T-helper 2 cell treated with Interferon-gamma antibody and Interleukin-4, amounts not matched to agents 100 ng/mL and 5 ng/mL, for 36 hours (primary cell): ENCODE data around the gene MYLK4. TPM values are rescaled to one million over a fixed set of nuclear protein-coding genes. Genes with fewer than 3 reads are reported as not detected.

ENCODE experiments used
- intact Hi-C: fragments of 100-400 bp; cut with micrococcal nuclease; formaldehyde crosslinking; loops from one replicate; pipeline ENCODE4 v1.15.1; 2023
- total RNA-seq: library from RNA; stranded (reverse); gene quantifications from 2 replicates; pipeline ENCODE4 v1.2.3, GENCODE V29; 2022

The MYLK4 gene
- total RNA-seq, 1 donor from 2014 or later, result 0.30 TPM

DNA sequence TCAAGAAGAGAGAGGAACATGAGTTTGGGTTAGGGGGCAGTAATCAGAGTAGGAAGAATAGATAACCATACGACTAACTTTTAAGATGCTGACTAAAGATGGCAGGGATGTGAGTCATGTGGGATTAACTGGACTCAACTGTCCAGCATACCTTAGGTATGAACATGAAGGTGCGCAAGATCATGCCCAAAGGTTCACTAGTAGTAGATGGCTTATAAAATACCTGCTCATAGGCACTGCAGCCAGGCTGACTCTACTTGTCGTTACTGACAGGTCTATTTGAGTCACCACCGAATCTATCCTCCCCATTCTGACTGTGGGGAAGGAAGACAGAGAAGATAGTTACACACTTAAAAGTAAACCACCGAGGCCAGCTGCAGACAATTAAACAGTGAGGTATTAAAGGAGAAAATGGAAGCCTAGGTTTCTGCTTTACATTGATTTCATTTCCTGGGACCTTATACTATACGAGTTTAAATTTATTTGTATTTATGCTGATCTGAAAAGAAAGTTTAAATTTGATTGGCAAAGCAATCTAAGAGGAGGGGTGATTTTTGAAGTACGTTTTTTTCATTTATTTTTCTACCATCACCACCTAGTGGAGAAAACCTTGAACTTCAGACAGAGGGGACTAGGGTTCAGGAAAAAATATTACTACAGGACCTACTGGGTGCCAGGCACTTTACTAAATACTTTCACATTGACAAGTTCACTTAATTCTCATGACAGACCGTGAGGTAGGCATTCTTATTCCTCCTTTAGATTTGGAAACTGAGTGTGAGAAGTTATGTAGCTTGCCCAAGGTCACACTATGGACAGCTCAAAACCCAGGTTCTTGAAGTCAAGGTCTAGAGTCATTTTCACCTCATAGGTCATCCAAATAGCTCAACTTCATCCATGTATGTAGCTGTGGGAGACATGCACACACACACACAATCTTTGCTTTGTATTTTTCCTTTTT is 10.4 kb upstream of the MYLK4 start:
- intact Hi-C loops, result loop anchor here (1.0 to 10.0 kb wide), 2 partner anchors 23 to 494 kb away; partner anchors contain the start of gene PSMG4

DNA sequence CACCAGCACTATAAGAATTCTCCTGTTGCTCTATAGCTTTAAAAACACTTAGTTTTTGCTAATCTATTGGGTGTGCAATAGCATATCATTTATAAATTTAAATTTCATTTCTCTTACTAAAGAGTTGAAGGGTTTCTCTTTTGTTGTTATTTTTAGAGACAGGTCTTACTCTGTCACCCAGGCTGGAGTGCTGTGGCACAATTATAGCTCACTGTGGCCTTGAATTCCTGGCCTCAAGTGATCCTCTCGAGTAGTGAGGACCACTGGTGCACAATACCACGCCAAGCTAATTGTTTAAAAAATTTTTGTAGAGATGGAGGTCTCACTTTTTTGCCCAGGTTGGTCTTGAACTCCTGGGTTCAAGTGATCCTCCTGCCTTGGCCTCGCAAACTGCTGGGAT is 8.3 kb upstream of the MYLK4 start:
- intact Hi-C loops, result no loop called here

DNA sequence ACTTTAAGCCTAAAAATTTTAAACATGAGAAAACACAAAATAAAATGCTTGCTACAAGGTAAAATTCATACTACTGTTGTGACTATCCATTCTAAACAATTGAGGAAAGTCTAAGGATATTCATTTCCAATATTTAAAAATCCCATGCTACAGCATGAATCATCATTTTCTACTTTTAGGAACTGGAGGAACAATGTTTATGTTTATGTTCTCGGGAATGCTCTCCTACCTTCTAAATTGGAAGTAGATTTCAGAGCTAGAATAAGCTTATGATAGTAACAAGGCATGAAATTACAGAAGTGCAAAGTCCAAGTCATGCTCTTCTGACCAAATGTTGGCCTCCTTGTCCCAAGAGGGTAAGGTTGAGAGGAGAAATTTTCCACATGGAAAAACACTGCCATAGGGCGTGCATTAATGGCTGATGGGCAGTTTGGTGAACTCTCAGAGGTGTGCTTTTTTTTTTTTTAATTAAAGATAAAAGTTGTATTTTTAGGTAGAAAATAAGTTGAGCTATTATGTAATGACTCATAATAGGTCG is 6.0 kb upstream of the MYLK4 start:
- intact Hi-C loops, result no loop called here

DNA sequence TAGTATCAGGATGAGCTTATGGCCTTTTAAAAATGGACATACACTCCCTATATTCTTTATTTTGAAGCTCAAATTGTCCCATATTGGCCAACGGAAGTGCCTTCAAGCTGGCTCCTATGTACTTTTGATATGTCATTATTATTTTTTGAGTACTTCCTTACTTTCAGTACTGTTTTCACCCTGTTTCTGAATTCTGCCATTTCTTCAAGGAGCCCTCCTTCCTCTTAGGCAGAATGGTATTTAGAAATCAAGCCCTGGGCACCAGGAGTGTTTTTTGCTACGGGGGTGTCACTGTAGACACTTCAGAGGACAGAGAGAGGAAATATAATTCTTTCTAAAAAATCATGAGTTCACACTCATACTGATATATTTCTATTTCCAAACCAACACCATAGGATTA is 5.5 kb upstream of the MYLK4 start:
- intact Hi-C loops, result no loop called here

DNA sequence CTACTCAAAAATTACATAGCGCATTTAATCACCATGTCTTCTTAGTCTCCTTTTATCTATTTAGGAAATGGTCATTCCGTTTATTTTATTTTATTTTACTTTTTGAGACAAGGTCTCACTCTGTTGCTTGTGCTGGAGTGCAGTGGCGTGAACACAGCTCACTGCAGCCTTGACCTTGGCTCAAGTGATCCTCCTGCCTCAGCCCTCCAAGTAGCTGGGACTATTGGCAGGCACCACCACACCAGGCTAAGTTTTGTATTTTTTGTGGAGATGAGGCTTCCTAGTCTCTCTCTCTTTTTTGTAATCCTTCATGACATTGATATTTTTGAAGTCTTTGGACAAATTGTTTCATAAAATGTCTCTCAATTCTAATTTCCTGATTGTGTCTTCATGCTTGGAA is 4.7 kb upstream of the MYLK4 start:
- intact Hi-C loops, result no loop called here

DNA sequence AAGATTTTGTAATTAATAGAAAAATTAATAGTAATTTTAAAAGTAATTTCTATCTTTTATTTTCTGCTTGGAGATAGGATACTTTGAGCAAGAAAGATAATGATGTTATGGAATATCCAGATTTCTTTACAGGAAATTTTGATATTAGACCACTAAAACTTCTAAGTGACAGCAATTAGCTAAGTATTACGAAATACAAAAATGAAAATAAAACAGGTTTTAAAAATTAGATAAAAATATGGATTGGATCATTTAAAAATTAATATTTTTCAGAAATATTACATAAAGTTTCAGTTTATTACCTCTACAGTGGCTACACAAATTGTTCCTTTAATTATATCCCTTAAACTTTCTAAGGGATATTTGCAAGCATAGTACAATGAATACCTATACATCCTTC is 4.2 kb upstream of the MYLK4 start:
- intact Hi-C loops, result no loop called here

DNA sequence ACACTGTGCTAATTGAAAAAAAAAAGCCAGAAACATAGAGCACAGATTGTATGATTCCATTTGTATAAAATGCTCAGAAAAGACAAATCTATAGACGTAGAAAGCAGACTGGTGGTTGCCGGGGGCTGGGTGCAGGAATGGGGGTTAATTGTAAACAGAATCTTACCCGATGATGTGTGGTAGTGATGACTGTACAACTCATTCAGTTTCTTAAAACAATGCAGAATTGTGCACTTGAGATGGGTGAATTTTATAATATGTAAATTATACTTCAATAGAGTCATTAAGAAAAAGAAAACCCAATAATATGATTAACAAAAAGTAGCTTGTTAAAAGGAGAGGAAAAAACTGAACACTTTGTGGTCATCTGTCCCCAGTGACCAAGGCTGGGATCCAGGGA is 3.7 kb upstream of the MYLK4 start:
- intact Hi-C loops, result no loop called here

DNA sequence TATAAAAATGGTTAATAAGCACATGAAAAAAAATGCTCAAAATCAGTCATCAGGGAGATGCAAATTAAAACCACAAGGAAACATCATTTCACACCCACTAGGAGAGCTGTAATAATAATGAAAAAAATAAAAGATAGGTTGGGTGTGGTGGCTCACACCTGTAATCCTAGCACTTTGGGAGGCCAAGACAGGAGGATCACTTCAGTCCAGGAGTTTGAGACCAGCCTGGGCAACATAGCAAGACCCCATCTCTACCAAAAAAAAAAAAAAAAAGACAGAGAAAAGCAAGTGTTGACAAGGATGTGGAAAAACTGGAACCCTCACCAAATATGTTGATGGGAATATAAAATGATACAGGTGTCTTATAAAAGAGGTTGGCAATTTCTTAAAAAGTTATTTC is 3.0 kb upstream of the MYLK4 start:
- intact Hi-C loops, result no loop called here

DNA sequence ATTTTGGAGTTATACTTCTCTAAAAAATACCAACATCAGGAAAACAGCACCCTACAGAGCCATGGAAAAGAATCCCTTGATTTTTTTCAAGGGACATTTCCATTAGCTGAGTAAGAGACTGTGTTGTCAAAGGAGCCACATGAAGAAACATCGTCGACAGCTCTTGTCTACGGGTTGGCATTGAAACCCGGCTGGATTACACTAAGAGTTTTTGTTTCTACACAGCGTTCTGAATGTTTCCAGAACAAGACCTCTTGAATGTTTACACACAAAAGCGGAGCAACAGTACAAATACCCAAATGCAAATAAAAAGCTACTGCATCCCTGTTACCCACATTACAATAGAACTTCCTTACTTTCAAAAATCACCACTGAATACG is 2.4 kb upstream of the MYLK4 start:
- intact Hi-C loops, result no loop called here

DNA sequence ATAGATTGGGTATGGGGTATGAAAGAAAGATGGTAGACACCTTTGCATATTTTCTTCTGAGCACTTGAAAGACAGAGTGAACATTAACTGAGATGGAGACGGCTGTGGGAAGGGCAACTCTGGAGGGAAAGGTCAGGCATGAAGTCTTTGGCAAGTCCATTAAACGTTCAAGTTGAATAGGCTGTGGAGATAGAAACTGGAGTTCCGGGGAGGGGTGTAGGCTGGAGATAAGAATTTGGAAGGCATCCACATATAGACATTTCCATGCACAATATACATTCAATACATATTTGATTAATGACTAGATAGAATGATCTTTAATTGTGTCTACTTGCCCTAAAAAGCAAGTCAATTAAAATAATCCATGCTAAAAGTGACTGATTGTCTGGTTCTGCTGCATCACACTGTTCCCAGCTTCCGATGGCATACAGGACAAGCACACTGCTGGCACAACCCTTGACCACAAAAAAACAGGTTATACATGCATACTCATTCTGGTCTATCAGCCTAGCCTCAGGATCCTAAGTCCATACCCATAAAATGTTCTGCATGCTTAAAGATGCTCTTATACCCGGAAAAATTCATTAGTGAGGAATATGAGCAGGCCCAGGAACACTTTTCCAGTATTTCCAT is 1.9 kb upstream of the MYLK4 start:
- intact Hi-C loops, result no loop called here

DNA sequence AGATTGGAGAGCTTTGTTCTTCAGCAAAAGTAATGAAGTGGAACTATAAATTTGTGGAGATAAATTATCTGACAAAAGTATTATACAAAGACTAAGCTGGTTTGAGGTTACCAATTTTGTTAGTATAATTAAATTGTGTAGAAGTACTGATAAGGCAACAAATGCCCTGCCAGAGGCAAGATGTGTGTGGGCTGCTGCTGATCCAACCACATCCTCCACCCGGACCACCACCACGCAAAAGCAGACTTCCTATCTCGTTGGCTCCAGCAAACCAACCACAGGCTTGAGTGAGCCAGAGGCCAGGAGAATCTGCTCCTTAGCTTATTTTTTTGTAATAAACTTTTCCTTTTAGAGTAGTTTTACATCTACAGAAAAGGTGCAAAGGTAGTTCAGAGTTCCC is 1.1 kb upstream of the MYLK4 start:
- intact Hi-C loops, result no loop called here

DNA sequence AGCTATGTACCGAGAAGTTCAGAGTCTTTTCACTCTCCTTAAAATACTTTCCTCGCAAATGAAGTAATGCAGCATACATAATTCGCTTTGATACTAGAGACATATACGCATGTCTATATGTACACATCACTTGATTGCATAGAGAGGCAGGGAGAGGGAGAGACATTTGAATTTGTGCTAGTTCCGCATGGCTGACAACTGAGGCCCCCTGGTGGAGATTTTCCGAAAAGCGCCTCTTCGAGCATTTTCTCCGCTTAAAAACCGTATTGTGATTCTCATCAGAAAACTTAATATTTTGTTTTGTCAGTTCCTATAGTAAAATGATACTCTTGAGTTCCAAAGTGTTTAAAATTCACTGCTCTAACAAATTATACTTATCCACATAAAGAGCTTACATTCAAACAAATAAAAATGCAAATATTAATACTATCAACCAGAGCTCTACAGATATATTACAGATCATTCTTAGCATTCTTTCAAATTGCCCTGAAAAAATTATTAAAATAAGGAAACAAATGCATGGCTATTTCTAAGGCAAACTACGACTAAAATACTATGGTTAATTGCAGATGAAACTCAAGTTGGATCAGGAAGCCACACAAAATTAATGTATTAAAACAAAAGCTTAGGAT is 637 bp downstream of the MYLK4 start:
- intact Hi-C loops, result loop anchor here (1.0 kb wide), 1 partner anchor 1154 kb away; no protein-coding TSS in a partner anchor

DNA sequence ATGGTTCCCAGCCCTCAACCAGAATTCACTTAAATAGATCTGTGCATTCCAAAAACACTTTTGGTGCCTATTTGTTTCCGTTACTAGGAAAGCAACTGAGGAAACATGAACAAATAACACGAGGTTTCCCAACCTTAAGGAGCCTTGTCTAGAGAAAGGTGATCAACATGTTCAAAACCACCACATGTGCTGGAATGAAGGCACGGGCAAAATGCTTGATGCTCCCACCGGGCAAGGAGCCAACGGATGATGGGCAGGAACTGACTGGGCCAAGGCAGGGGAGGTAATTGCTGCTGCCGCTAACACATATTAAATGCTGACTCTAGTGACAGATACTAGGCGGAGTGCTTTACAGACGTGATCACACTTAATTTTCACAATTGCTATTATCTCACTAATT is 2.5 kb downstream of the MYLK4 start:
- intact Hi-C loops, result no loop called here

DNA sequence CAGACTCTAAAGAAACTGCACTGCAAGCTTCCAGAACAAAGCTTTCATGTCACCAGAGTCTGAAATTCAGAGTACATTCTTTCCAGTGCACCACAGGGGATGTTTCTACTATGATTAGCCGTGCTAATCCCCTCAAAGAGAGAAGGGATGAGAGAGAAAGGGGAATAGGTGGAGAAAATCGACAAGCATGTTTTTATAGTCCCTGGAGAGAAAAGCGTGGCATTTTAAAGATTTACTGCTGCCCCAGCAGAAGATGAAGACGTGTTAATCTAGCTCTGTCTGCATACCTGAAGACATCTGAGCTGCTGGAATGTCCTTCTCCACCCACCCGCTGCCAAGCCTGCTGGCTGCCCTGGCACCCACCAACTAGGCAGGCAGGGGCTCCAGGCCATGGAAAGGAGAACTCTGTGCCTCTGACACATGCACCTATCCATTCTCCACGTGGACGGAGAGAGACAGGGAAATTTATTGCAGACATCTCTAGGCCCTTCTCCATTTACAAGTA is 4.1 kb downstream of the MYLK4 start:
- intact Hi-C loops, result no loop called here

DNA sequence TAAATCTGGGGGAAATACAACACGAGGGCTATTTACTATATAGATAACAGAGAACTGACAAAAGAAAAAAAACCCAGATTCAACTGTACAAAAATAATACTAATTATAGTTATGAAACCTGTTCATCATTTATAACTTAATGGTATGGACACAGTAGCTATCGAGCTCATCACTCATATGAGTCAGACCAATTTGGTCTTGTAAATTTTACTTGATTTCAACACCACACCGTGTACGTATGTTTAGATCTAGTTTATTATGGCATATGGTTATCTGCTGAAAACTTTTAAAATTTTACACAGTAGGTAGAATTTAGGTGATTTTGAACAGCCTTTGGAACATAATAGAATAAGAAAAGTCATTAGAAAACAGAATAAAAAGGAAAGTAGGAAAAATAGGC is 5.5 kb downstream of the MYLK4 start:
- intact Hi-C loops, result no loop called here

DNA sequence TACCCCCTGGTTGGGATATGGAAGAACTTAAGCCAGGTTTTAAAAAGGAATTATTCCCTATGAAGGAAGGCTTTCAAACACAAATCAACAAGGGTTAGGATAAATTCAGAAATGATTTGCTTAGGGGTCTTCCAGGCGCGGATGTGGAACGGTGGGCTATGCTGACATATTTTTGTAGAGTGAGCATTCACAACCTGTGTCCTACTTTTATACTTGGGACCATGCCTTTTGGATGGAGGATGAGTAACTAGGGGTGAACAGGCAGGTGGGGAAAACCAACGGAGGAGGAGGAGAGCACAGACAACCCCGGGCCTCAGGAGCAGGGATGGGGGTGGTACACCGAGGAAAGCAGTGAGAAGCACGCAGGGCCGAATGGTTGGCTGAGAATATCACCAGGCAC is 5.9 kb downstream of the MYLK4 start:
- intact Hi-C loops, result no loop called here

DNA sequence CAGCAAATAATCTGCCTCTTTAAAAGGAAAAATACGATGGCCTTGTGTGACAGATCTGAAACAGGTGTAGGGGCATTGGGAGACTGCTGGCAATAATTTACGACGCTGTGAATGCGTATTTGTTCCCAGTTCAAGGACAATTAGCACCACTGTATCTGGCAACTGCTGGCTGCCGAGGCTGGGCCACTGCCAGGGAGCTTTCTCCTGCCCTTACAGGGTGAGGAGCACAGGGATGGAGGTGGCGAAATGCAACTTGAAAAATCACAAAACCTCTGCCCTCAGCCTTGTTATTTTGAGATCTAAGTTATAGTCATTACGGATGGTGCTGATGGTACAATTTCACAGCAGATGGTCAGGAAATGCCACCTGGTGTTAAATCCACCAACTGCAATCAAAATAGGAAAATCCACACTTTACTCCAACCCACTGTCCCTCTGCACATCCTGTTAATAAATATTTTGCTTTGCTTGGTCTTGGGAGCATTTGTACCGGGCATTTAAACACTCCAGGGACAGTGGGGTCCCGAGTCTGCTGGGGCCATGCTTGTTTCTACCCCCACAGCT is 6.4 kb downstream of the MYLK4 start:
- intact Hi-C loops, result no loop called here

DNA sequence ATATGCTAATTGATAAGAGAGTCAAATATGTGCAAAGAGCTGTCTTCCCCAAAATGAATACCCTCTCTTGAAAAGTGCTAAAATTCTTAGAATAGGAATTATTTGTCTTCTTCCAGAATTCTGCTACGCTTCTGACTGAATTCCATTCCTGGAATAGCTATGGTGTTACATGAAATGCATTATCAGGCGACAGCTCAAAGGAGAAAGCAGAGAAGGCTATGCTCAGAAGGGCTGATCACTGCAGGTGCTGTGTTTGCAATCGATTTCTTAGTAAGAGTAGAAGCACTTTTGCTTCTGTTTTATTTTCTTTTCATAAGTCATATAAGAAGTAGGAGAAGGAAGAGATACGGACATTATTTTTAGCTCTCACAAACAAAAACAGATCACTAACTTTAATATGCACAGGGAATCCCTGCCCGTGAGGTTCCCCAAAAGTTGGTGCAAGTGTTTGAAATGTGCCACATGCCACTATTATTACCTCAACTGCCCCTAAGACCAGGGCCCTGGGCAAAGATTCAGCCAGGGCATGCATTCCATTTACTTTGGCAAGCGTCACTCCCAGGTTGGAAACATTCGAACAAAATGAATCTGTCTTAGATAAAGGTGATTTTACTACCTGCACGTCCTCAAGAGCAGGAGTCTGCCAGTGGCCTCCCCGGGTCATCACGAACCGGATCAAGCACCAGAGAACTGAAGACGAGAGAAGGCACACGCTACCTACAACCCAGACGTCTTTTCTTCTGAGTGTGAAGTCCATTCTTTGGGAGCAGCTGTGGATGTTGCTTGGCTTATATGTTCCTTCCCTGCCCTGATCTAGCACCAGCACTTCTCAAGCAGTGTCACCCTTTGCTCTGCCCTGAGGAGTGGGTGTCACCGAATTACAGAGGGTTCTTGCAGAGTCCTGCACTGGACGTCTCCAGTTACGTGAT is 7.2 kb downstream of the MYLK4 start:
- intact Hi-C loops, result no loop called here

DNA sequence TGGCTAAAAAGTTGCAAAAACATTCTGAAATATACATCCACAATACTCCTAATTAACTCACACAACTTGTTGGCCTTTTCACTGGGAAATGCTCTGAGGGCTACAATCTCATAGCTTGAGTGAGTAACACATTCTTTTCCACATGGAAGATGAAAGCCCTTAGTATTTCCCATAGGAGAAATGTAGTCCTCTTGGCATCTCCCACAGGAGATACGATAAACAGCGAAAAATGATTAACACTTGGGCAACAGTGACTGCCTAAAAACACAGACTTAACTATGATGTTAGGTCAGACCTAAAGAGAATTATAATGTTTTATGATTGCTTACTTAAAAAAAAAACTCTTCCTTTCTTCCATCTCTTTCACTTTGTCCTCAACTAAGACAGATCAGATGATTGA is 9.0 kb downstream of the MYLK4 start:
- intact Hi-C loops, result no loop called here

DNA sequence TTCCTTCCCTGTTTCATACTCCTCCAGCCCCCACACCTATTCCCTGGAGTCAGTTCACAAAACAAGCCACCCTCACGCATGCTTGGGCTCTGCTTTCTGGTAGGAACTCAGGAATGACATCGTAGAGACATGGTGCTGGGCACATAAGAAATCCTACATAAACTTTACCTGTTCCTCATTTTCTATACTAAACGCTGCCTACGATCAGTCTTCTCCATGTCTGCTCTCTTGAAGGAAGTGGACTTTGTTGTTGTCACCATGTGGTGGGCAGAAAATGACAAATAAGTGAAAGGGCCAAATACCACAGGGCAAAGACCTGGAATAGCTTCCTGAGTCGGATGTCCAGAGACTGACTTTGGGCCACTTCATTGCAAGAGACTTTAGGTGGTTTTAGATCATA is 10.1 kb downstream of the MYLK4 start:
- intact Hi-C loops, result no loop called here
